ENCODE measurements around the gene NFIL3.
"Not testable (repeated sequence)": the region's sequence is repeated elsewhere in the genome, so short reads cannot be mapped to it uniquely, and the experiment has no call there.

The NFIL3 gene

GRCh38 chr9:91393826-91394225, 29.8 kb downstream of the NFIL3 start:
- no peak for DNase-seq

- DNase-seq = no peak
Measured at GRCh38 chr9:91392435-91392834, 31.2 kb downstream of the NFIL3 start.

GRCh38 chr9:91391818-91392217, 31.8 kb downstream of the NFIL3 start:
- no peak for DNase-seq

GRCh38 chr9:91391412-91391811, 32.2 kb downstream of the NFIL3 start:
- DNase-seq = no peak

GRCh38 chr9:91389686-91390085, 33.9 kb downstream of the NFIL3 start:
- not testable (repeated sequence) for DNase-seq

GRCh38 chr9:91386765-91387164, 36.9 kb downstream of the NFIL3 start:
- DNase-seq = no peak

- DNase-seq = no peak
Measured at GRCh38 chr9:91384954-91385353, 38.7 kb downstream of the NFIL3 start.

GRCh38 chr9:91383577-91383976, 40.1 kb downstream of the NFIL3 start:
- no peak for DNase-seq

- DNase-seq = no peak
Measured at GRCh38 chr9:91382298-91382697, 41.3 kb downstream of the NFIL3 start.

GRCh38 chr9:91379426-91379825, 44.2 kb downstream of the NFIL3 start:
- no peak for DNase-seq

- DNase-seq = no peak
Measured at GRCh38 chr9:91378695-91379127, 44.9 kb downstream of the NFIL3 start.

- DNase-seq = not testable (repeated sequence)
Measured at GRCh38 chr9:91378054-91378453, 45.6 kb downstream of the NFIL3 start.

GRCh38 chr9:91376239-91376638, 47.4 kb downstream of the NFIL3 start:
- DNase-seq = no peak

GRCh38 chr9:91374939-91375338, 48.7 kb downstream of the NFIL3 start:
- no peak for DNase-seq

- no peak for DNase-seq
Measured at GRCh38 chr9:91371894-91372293, 51.7 kb downstream of the NFIL3 start.

GRCh38 chr9:91370006-91370405, 53.6 kb downstream of the NFIL3 start:
- not testable (repeated sequence) for DNase-seq

- DNase-seq = no peak
Measured at GRCh38 chr9:91364702-91365101, 58.9 kb downstream of the NFIL3 start.

GRCh38 chr9:91364005-91364404, 59.6 kb downstream of the NFIL3 start:
- DNase-seq = no peak

GRCh38 chr9:91362051-91362611, 61.5 kb downstream of the NFIL3 start:
- no peak for DNase-seq

- peak; percentile 59 for DNase-seq
Measured at GRCh38 chr9:91361291-91362050, 62.2 kb downstream of the NFIL3 start, which contains the start of gene AUH. AUH (minus strand) TSS chr9:91361918; CDS start chr9:91361889, 29 bp downstream.

- peak; percentile 51 for DNase-seq
Measured at GRCh38 chr9:91360551-91361290, 62.9 kb downstream of the NFIL3 start.

GRCh38 chr9:91359734-91360470, 63.7 kb downstream of the NFIL3 start:
- DNase-seq = no peak

- no peak for DNase-seq
Measured at GRCh38 chr9:91359083-91359482, 64.5 kb downstream of the NFIL3 start.
